Measurements from ENCODE around the gene RAB17.

RAB17 gene

GRCh38 chr2:237590272-237591140, at the start of gene RAB17:
RAB17 (minus strand) TSS chr2:237590734; CDS start chr2:237586154, 4,580 bp downstream.
- peak; percentile 40 for DNase-seq (ENCODE audit: low spot score)

- DNase-seq (ENCODE audit: low spot score) = no peak
Observed at GRCh38 chr2:237639836-237640220, 49.3 kb upstream of the RAB17 start.

- no peak for DNase-seq (ENCODE audit: low spot score)
Observed at GRCh38 chr2:237639052-237639835, 48.7 kb upstream of the RAB17 start.

GRCh38 chr2:237638176-237638575, 47.6 kb upstream of the RAB17 start:
- DNase-seq (ENCODE audit: low spot score) = no peak

- no peak for DNase-seq (ENCODE audit: low spot score)
Observed at GRCh38 chr2:237637429-237638135, 47.0 kb upstream of the RAB17 start.

GRCh38 chr2:237636578-237636977, 46.0 kb upstream of the RAB17 start:
- no peak for DNase-seq (ENCODE audit: low spot score)

GRCh38 chr2:237633061-237633561, 42.6 kb upstream of the RAB17 start:
- DNase-seq (ENCODE audit: low spot score) = no peak

- no peak for DNase-seq (ENCODE audit: low spot score)
Observed at GRCh38 chr2:237631801-237632585, 41.5 kb upstream of the RAB17 start.

GRCh38 chr2:237631007-237631785, 40.7 kb upstream of the RAB17 start:
- no peak for DNase-seq (ENCODE audit: low spot score)

- no peak for DNase-seq (ENCODE audit: low spot score)
Observed at GRCh38 chr2:237630216-237631000, 39.9 kb upstream of the RAB17 start.

- no peak for DNase-seq (ENCODE audit: low spot score)
Observed at GRCh38 chr2:237629739-237630138, 39.2 kb upstream of the RAB17 start.

GRCh38 chr2:237629188-237629534, 38.6 kb upstream of the RAB17 start:
- DNase-seq (ENCODE audit: low spot score) = no peak

- DNase-seq (ENCODE audit: low spot score) = no peak
Observed at GRCh38 chr2:237628247-237629187, 38.0 kb upstream of the RAB17 start.

- no peak for DNase-seq (ENCODE audit: low spot score)
Observed at GRCh38 chr2:237627441-237628246, 37.1 kb upstream of the RAB17 start, which contains the start of gene LRRFIP1. LRRFIP1 (plus strand) TSS chr2:237627587; CDS start chr2:237627645, 58 bp downstream.

- DNase-seq (ENCODE audit: low spot score) = no peak
Observed at GRCh38 chr2:237626813-237627440, 36.4 kb upstream of the RAB17 start.

- no peak for DNase-seq (ENCODE audit: low spot score)
Observed at GRCh38 chr2:237625777-237626176, 35.2 kb upstream of the RAB17 start.

- DNase-seq (ENCODE audit: low spot score) = no peak
Observed at GRCh38 chr2:237625216-237625705, 34.7 kb upstream of the RAB17 start.

All from COLO829 (cell line).